GM12873 (cell line): ENCODE results near the gene OSBPL5.

Experiments used
- TF ChIP-seq, protein P1 (sequence below): IDR thresholded peaks from 2 replicates; pipeline ENCODE4 v1.5.1; 2012; ENCODE audit warnings: low read depth, mild to moderate bottlenecking, moderate library complexity, low read length, control low read depth; ENCODE audit not compliant: insufficient read depth; ENCODE audit errors: missing control alignments

OSBPL5 gene

DNA sequence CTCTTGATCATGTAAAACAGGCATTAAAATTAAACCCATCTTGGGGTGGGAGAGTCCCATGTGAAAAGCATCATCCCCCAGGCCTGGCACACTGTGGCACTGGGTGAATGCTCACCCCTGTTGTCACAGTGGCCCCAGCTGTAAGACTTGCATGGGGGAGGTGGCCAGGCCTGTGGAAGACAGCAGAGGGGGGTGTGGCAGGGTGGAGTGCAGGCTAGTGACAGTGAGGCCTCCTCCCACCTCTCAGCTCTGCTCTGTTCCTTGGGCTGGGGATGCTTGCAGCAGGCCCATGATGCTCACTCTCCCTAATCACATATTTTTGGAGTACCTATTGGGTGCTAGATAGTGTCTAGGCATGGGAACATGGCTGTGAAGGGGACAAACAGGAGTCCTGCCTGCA lies 10.1 kb upstream of the OSBPL5 start:
- TF ChIP-seq, protein P1, sequence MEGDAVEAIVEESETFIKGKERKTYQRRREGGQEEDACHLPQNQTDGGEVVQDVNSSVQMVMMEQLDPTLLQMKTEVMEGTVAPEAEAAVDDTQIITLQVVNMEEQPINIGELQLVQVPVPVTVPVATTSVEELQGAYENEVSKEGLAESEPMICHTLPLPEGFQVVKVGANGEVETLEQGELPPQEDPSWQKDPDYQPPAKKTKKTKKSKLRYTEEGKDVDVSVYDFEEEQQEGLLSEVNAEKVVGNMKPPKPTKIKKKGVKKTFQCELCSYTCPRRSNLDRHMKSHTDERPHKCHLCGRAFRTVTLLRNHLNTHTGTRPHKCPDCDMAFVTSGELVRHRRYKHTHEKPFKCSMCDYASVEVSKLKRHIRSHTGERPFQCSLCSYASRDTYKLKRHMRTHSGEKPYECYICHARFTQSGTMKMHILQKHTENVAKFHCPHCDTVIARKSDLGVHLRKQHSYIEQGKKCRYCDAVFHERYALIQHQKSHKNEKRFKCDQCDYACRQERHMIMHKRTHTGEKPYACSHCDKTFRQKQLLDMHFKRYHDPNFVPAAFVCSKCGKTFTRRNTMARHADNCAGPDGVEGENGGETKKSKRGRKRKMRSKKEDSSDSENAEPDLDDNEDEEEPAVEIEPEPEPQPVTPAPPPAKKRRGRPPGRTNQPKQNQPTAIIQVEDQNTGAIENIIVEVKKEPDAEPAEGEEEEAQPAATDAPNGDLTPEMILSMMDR = no peak

DNA sequence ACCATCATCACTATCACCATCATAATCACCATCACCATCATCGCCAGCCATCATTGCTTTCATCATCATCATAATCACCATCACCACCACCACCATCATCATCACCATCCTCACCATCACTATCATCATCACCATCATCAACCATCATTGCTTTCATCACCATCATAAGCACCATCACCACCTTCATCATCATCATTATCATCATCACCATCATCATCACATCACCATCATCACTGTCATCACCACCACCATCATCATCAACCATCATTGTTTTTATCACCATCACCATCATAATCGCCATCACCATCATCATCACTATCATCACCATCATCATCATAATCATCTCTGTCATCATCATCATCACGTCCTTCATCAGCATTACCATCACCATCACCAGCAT lies 9.3 kb upstream of the OSBPL5 start:
- TF ChIP-seq, protein P1 = no peak

DNA sequence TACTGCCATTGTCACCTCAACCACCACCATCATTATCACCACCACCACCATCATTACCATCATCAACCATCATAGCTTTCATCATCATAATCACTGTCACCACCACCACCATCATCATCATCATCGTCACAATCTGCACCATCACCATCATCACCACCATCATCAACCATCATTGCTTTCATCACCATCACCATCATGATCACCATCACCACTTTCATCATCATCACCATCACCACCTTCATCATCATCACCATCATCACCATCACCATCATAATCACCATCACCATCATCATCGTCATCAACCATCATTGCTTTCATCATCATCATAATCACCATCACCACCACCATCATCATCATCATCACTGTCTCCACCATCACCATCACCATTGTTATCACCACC lies 8.7 kb upstream of the OSBPL5 start:
- TF ChIP-seq, protein P1 = no peak

DNA sequence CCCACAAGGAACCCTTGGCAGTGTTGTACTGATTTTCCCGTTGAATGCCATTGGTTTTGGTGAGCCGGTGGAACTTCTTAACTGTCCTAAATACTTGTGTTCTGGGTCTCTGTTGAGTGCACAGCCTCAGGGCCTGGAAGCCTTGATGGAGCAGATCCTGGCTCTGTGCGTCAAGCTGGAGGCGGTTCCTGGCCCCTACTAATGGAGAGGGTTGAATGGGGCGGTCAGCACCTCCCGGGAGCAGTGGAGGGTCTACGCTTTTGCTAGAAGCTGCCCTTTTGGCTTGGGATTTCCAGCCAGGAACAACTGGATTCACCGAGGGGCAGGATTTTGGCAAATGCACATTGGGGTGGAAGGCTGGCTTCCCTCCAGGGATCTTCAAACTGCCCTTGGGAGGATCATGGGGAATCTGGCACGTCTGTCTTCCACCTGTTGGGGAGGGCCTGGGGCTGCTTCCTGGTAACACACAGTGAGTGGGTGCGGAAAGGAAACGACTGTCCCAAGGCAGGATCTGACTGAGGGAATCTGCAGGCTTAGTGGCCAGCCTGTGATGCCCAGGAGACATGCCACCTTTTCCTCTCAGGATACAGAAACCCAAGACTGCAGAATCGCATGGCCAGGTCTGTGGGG lies 6.9 kb upstream of the OSBPL5 start:
- TF ChIP-seq, protein P1 = no peak

DNA sequence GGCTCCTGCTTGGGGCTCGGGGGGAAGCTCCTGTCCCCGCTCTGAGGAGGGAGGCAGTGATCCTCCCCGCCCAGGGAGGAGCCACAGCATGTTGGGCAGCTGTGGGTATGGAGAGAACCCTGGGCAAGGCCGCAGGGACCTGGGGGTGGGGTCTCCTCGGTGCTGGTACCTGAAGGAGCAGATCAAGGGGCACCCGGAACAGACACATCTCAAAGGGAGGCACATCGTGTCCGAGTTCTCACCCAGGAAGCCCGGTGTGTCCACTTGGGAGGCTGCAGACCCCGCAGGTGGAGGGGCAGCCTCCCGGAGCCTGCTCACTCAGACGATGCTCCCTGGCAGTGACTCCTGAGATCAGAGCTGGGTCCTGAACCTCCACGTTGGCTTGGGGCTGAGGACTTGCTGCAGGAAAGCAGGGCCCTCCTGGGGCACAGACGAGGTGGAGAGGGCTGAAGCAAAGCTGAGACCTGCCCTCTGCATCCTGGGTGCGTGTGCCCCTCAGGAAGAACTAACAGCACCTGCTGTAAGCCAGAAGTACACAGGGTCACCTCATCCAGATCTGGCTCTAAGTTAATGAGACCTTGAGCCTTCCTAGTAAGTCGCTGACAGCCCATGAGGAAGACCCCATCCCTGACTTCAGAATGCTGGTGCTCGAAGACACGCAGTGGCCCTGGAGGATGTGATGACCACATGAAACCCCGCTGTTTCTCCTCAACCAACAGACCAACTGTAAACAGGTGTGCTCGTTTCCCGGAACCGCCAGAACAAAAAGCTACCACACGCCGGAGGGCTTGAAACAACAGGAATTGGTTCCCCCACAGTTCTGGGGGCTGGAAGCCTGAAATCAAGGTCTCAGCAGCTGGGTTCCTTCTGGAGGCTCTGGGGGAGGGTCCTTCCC lies 5.9 kb upstream of the OSBPL5 start:
- TF ChIP-seq, protein P1 = no peak

DNA sequence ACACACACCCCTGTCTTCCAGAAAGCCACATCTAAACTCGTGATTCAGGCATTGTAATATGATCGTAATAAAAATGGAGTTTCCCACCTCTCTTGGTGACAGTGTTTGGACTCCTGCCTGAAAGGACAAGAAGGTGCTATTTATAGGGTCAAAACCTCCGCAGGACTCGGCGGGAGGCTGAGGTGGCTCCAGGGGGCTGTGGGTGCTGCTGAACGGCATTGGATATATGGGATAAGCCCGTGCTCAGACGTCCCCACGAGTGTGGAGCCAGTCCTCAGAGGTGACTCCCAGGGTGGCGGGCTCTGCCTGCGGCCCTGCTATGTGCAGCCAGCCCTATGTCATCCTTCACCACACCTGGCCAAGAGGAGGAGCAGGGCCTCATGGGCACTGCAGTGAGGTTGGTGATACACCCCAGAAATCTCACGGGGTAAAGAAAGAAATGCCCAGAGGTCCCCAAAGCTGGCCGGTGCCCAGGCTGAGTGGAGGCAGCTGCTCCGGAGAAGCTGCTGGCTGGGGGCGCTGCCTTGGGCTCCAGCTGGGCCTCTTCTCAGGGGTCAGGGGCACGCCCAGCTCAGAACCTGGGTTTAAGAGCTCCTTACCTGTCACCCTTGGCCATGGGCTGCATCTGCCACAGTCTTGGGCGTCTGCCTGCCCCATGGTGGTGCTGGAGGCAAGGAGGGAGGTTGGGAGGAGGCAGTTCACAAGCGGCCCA lies 5.1 kb upstream of the OSBPL5 start:
- TF ChIP-seq, protein P1 = no peak
